ENCODE data around the gene ZNF792. TPM values are rescaled to one million over a fixed set of nuclear protein-coding genes. Genes with fewer than 3 reads are reported as not detected.

Gene ZNF792
- total and polyA plus RNA-seq, 2 of the 4 experiments (the other 2 are of a cell fraction), result 1.5 to 4.8 TPM

GRCh38 chr19:35009424-35010415 lies 45.7 kb upstream of the ZNF792 start:
- Histone ChIP-seq H3K9me1 (ENCODE audit: insufficient read depth, low read length) (peaks cover 11% of the 10 kb centered on the region), H2AFZ (replicated peaks; ENCODE audit: low read length, poor library complexity) (no peak overlapping the region), H3K27ac (ENCODE audit: insufficient read depth, low read length) (no peak overlapping the region), H3K56ac (ENCODE audit: extremely low read depth, insufficient read depth, low read length) (no peak overlapping the region), H3K4ac (ENCODE audit: low read depth, low read length) (no peak overlapping the region), H3K79me1 (ENCODE audit: low read depth in 1 of 2, low read length in 2 of 2) (peaks cover 11 to 64% of the 10 kb centered on the region in 2 experiments), H2BK120ac (ENCODE audit: low read depth, low read length) (no peak overlapping the region), H3K9ac (ENCODE audit: low read depth, low read length) (no peak overlapping the region), H2AK5ac (ENCODE audit: low read depth, low read length) (no peak overlapping the region), H3K4me3 (ENCODE audit: insufficient read depth, low read depth, low read length) (no peak overlapping the region), H4K8ac (ENCODE audit: low read depth in 2 of 2, low read length in 2 of 2) (no peak overlapping the region), H3K9me3 (ENCODE audit: control insufficient read depth, insufficient read depth, low read length) (no peaks in the 10 kb centered on the region), H2BK5ac (ENCODE audit: low read depth, low read length, poor library complexity, severe bottlenecking) (no peak overlapping the region), H3K4me1 (ENCODE audit: control insufficient read depth, insufficient read depth, low read length) (peaks cover 9% of the 10 kb centered on the region), H2BK15ac (ENCODE audit: low read depth, low read length) (no peak overlapping the region), H4K5ac (ENCODE audit: low read depth, low read length) (no peak overlapping the region), H4K20me1 (ENCODE audit: insufficient read depth, low read length) (peaks cover 33% of the 10 kb centered on the region), H2BK20ac (ENCODE audit: low read depth, low read length) (no peak overlapping the region), H2AK9ac (replicated peaks; ENCODE audit: low read depth, low read length, poor library complexity) (no peak overlapping the region), H3K4me2 (ENCODE audit: low read depth, low read length) (no peak overlapping the region), H3K18ac (ENCODE audit: low read depth, low read length) (no peak overlapping the region), H4K91ac (ENCODE audit: insufficient read depth, low read depth, low read length) (no peak overlapping the region), H3K14ac (replicated peaks; ENCODE audit: low read depth, low read length) (no peak overlapping the region), H3K23ac (ENCODE audit: low read depth, low read length) (no peak overlapping the region), H3K27me3 (ENCODE audit: control insufficient read depth, insufficient read depth, low read length) (no peaks in the 10 kb centered on the region), H3K36me3 (ENCODE audit: control insufficient read depth, insufficient read depth, low read length) (peaks cover 52% of the 10 kb centered on the region)
- DNase-seq (no peak), ATAC-seq (ENCODE audit: low read depth) (no peak)
- intact Hi-C loops (cut with micrococcal nuclease), result no loop called here
- dilution Hi-C loops (cut with HindIII; ENCODE audit: low sequenced_read_pairs, unreplicated experiment), result no loop called here
- TF ChIP-seq NFE2L2 (IDR thresholded peaks at IDR 0.05; ENCODE audit: low read depth, low read length) (no peak), RFX5 (IDR thresholded peaks at IDR 0.05; ENCODE audit: low read depth, low read length) (no peak), CTCF (conservative IDR thresholded peaks at IDR 0.05; ENCODE audit: low read depth, low read length) (no peak), MXI1 (IDR thresholded peaks at IDR 0.05; ENCODE audit: borderline replicate concordance, low read depth, low read length) (no peak)
- WGBS, 2 experiments (ENCODE audit: extremely low coverage in 2 of 2, insufficient read length in 1 of 2), result 89% methylated on average over 17 of the region's 36 CpGs; no CpG with 5 or more reads in 1 of the 2 experiments
- CTCF ChIA-PET, result no interaction called here
- BruUV-seq (replicated peaks), result no TSS peak
- POLR2A ChIA-PET (ENCODE audit: unreplicated experiment), result no interaction called here
- in situ Hi-C loops (cut with MboI; ENCODE audit: low sequenced_read_pairs), result no loop called here

Measured in IMR-90 (cell line).